DND-41 (cell line): ENCODE results near the gene SLC18A3.

ENCODE experiments used
- ATAC-seq: fragments of 200-7000 bp; cut with Tn5 transposase; 3 replicates; pipeline ENCODE4 v1.9.1; 2021; ENCODE audit warnings: low read depth; ENCODE audit not compliant: insufficient read depth
- DNase-seq: peaks from one replicate; pipeline ENCODE4 v3.0.0-alpha.2; 2020
- H2AFZ ChIP-seq: 2 replicates; pipeline ENCODE4 v1.6.0; 2012; ENCODE audit warnings: low read depth, low read length
- H3K27ac ChIP-seq: 2 replicates; pipeline ENCODE4 v1.5.1; 2012; ENCODE audit warnings: low read length, inconsistent platforms
- H3K27me3 ChIP-seq: fragments of 200-600 bp; sonication (generic); 2 replicates; pipeline ENCODE4 v1.6.0; 2012; ENCODE audit warnings: low read length, mild to moderate bottlenecking, inconsistent platforms; ENCODE audit not compliant: insufficient read depth, poor library complexity
- H3K36me3 ChIP-seq: 2 replicates; pipeline ENCODE4 v1.5.1; 2012; ENCODE audit warnings: low read length, inconsistent platforms; ENCODE audit not compliant: insufficient read depth
- H3K4me1 ChIP-seq: 2 replicates; pipeline ENCODE4 v1.5.1; 2012; ENCODE audit warnings: mild to moderate bottlenecking, low read length; ENCODE audit not compliant: insufficient read depth
- H3K4me2 ChIP-seq: 2 replicates; pipeline ENCODE4 v1.6.0; 2012; ENCODE audit warnings: mild to moderate bottlenecking, moderate library complexity, low read length, inconsistent platforms; ENCODE audit not compliant: insufficient read depth
- H3K4me3 ChIP-seq, 2 experiments: fragments of 200-600 bp in 1 of 2; shearing (Covaris generic) in 1 of 2; 2 replicates each; pipeline ENCODE4 v1.5.1; 2012 to 2016; ENCODE audit warnings: inconsistent platforms in 2 of 2, low read length in 2 of 2, mild to moderate bottlenecking in 2 of 2, low read depth in 1 of 2, moderate library complexity in 1 of 2
- H3K79me2 ChIP-seq: 2 replicates; pipeline ENCODE4 v1.6.0; 2012; ENCODE audit warnings: low read length, inconsistent platforms; ENCODE audit not compliant: insufficient read depth
- H3K9ac ChIP-seq: 2 replicates; pipeline ENCODE4 v1.6.0; 2012; ENCODE audit warnings: low read depth, mild to moderate bottlenecking, inconsistent platforms, low read length, moderate library complexity
- H3K9me3 ChIP-seq: 2 replicates; pipeline ENCODE4 v1.5.1; 2012; ENCODE audit warnings: low read length, moderate library complexity, mild to moderate bottlenecking, inconsistent platforms; ENCODE audit not compliant: insufficient read depth, severe bottlenecking
- H4K20me1 ChIP-seq: 2 replicates; pipeline ENCODE4 v1.6.0; 2012; ENCODE audit warnings: low read length; ENCODE audit not compliant: insufficient read depth
- CTCF ChIP-seq: IDR thresholded peaks from 2 replicates; pipeline ENCODE4 v1.5.1; 2012; ENCODE audit warnings: borderline replicate concordance, low read length, moderate library complexity, mild to moderate bottlenecking; ENCODE audit not compliant: poor library complexity, severe bottlenecking; ENCODE audit errors: extremely low read depth
- EZH2 ChIP-seq: IDR thresholded peaks from 3 replicates; pipeline ENCODE4 v1.6.1; 2012; ENCODE audit warnings: borderline replicate concordance, low read depth, mild to moderate bottlenecking, moderate library complexity, low read length, inconsistent platforms; ENCODE audit not compliant: severe bottlenecking

The SLC18A3 gene

GRCh38 chr10:49643241-49644034 is 33.3 kb downstream of the SLC18A3 start:
- no peaks in the 10 kb centered on the region for H3K79me2 ChIP-seq
- no peaks in the 10 kb centered on the region for H4K20me1 ChIP-seq
- H3K9me3 ChIP-seq: no peaks in the 10 kb centered on the region
- no peak overlapping the region for H3K27ac ChIP-seq
- no peaks in the 10 kb centered on the region for H3K36me3 ChIP-seq
- no peak overlapping the region for H3K4me3 ChIP-seq
- ATAC-seq (no peak), DNase-seq (no peak)
- H3K4me1 ChIP-seq: peaks cover 18% of the 10 kb centered on the region
- no peak overlapping the region for H2AFZ ChIP-seq
- TF ChIP-seq EZH2: no peak
- no peak overlapping the region for H3K9ac ChIP-seq
- no peaks in the 10 kb centered on the region for H3K27me3 ChIP-seq
- no peak overlapping the region for H3K4me2 ChIP-seq

GRCh38 chr10:49644035-49644646 is 34.0 kb downstream of the SLC18A3 start:
- no peaks in the 10 kb centered on the region for H3K27me3 ChIP-seq
- no peak for ATAC-seq
- no peak for TF ChIP-seq CTCF
- no peak for TF ChIP-seq EZH2
- H3K9me3 ChIP-seq: no peaks in the 10 kb centered on the region
- no peak overlapping the region for H3K9ac ChIP-seq
- no peak overlapping the region for H3K4me3 ChIP-seq
- no peak overlapping the region for H3K27ac ChIP-seq
- H3K4me1 ChIP-seq: peaks cover 25% of the 10 kb centered on the region
- H3K79me2 ChIP-seq: no peaks in the 10 kb centered on the region
- no peak overlapping the region for H2AFZ ChIP-seq
- no peak overlapping the region for H3K4me2 ChIP-seq
- no peaks in the 10 kb centered on the region for H4K20me1 ChIP-seq
- DNase-seq: no peak
- H3K36me3 ChIP-seq: no peaks in the 10 kb centered on the region

- Histone ChIP-seq H3K4me3 (no peak overlapping the region), H3K36me3 (no peaks in the 10 kb centered on the region), H3K27ac (no peak overlapping the region), H3K27me3 (no peaks in the 10 kb centered on the region), H3K79me2 (no peaks in the 10 kb centered on the region), H4K20me1 (no peaks in the 10 kb centered on the region), H3K9me3 (no peaks in the 10 kb centered on the region), H3K4me1 (peaks cover 37% of the 10 kb centered on the region), H3K4me2 (no peak overlapping the region), H3K9ac (no peak overlapping the region), H2AFZ (no peak overlapping the region)
- ATAC-seq (no peak), DNase-seq (no peak)
- TF ChIP-seq CTCF (no peak), EZH2 (no peak)
Observed at GRCh38 chr10:49645417-49645816, 35.3 kb downstream of the SLC18A3 start.
